H1 (cell line): ENCODE data around the gene CMIP. TPM values are rescaled to one million over a fixed set of nuclear protein-coding genes. Genes with fewer than 3 reads are reported as not detected.

Experiments used
- CTCF ChIA-PET: fragments of 300-600 bp; sonication (Branson Sonifier 250); formaldehyde crosslinking; loops from one replicate; lab custom pipeline; 2021; ENCODE audit not compliant: partially characterized antibody; lab: Charles Lee
- POLR2A ChIA-PET: fragments of 300-600 bp; sonication (Branson Sonifier 250); formaldehyde crosslinking; loops from one replicate; lab custom pipeline; 2021; ENCODE audit warnings: inconsistent platforms; ENCODE audit not compliant: partially characterized antibody; lab: Charles Lee
- DNase-seq, 2 experiments: peaks; one replicate each; pipeline versions ENCODE4 v3.0.0 to v3.0.0-alpha.2; 2010 to 2022; ENCODE audit warnings: low spot score in 2 of 2, low read depth in 1 of 2, mixed read lengths in 1 of 2
- FAIRE-seq: peaks from 2 replicates; lab custom pipeline; 2011; peaks lifted over from hg19 to GRCh38; lab: Jason Lieb, UNC
- H2AFZ ChIP-seq: 2 replicates; pipeline ENCODE4 v1.8.1; 2012; ENCODE audit warnings: low read length, inconsistent platforms
- H2AK5ac ChIP-seq: 2 replicates; pipeline ENCODE4 v1.6.1; 2013; ENCODE audit warnings: low read depth, low read length
- H2BK120ac ChIP-seq: replicated peaks from 2 replicates; pipeline ENCODE3; 2013; ENCODE audit warnings: low read depth, low read length, inconsistent platforms
- H2BK12ac ChIP-seq: 2 replicates; pipeline ENCODE4 v1.6.1; 2013; ENCODE audit warnings: low read depth, low read length
- H2BK15ac ChIP-seq: 2 replicates; pipeline ENCODE4 v1.6.1; 2013; ENCODE audit warnings: low read length
- H2BK20ac ChIP-seq: 2 replicates; pipeline ENCODE4 v1.6.1; 2013; ENCODE audit warnings: low read length
- H2BK5ac ChIP-seq: 2 replicates; pipeline ENCODE4 v1.6.1; 2013; ENCODE audit warnings: low read depth, low read length
- H3K14ac ChIP-seq: 2 replicates; pipeline ENCODE4 v1.6.1; 2013; ENCODE audit warnings: inconsistent platforms; ENCODE audit not compliant: insufficient read length
- H3K18ac ChIP-seq: 2 replicates; pipeline ENCODE4 v1.6.1; 2013; ENCODE audit warnings: low read length; ENCODE audit errors: extremely low read depth
- H3K23ac ChIP-seq: 2 replicates; pipeline ENCODE4 v1.6.1; 2013; ENCODE audit warnings: inconsistent platforms; ENCODE audit not compliant: insufficient read length
- H3K23me2 ChIP-seq: 2 replicates; pipeline ENCODE4 v1.6.1; 2013; ENCODE audit warnings: low read depth, low read length
- H3K27ac ChIP-seq: 2 replicates; pipeline ENCODE4 v1.6.1; 2011; ENCODE audit warnings: low read depth, low read length, inconsistent platforms
- H3K27me3 ChIP-seq, 4 experiments: replicated peaks in 1 of 4; 1 replicate in 1 of 4; 2 replicates in 3 of 4; pipeline versions ENCODE4 v1.6.1 to v1.8.1; 2011 to 2013; ENCODE audit warnings: low read length in 3 of 4, mild to moderate bottlenecking in 3 of 4, inconsistent platforms in 2 of 4, mixed read lengths in 2 of 4, moderate library complexity in 1 of 4; ENCODE audit not compliant: control insufficient read depth in 3 of 4, insufficient read depth in 3 of 4; ENCODE audit errors: extremely low read depth in 1 of 4
- H3K36me3 ChIP-seq, 4 experiments: 2 replicates each; pipeline versions ENCODE4 v1.6.1 to v1.8.1; 2011 to 2013; ENCODE audit warnings: mild to moderate bottlenecking in 4 of 4, low read length in 3 of 4, moderate library complexity in 2 of 4, control low read depth in 1 of 4, inconsistent platforms in 1 of 4; ENCODE audit not compliant: insufficient read depth in 4 of 4, control insufficient read depth in 2 of 4
- H3K4ac ChIP-seq: replicated peaks from 2 replicates; pipeline ENCODE3; 2013; ENCODE audit warnings: low read length, low read depth, mixed read lengths, inconsistent platforms; ENCODE audit not compliant: insufficient read length
- H3K4me1 ChIP-seq, 4 experiments: replicated peaks in 1 of 4; 1 replicate in 1 of 4; 2 replicates in 3 of 4; pipeline versions ENCODE4 v1.6.1 to v1.8.1; 2011 to 2013; ENCODE audit warnings: low read length in 3 of 4, inconsistent platforms in 2 of 4, mixed read lengths in 1 of 4; ENCODE audit not compliant: insufficient read depth in 4 of 4, control insufficient read depth in 3 of 4
- H3K4me2 ChIP-seq, 2 experiments: 2 replicates each; pipeline versions ENCODE4 v1.6.1 to v1.8.1; 2011 to 2013; ENCODE audit warnings: low read depth in 2 of 2, low read length in 2 of 2, control low read depth in 1 of 2, inconsistent platforms in 1 of 2, mild to moderate bottlenecking in 1 of 2; ENCODE audit not compliant: insufficient read depth in 1 of 2
- H3K4me3 ChIP-seq, 4 experiments: fragments of 200-600, 300-600 bp in 1 of 4; sonication (generic), shearing (Covaris generic), sonication (Bioruptor Twin) in 1 of 4; 2 replicates each; pipeline versions ENCODE4 v1.5.1 to v1.8.1; 2011 to 2016; ENCODE audit warnings: low read length in 4 of 4, low read depth in 3 of 4, control low read depth in 2 of 4, inconsistent platforms in 2 of 4, mild to moderate bottlenecking in 2 of 4, mixed read lengths in 1 of 4, moderate library complexity in 1 of 4; ENCODE audit not compliant: insufficient read depth in 2 of 4; ENCODE audit errors: extremely low read depth in 1 of 4
- H3K56ac ChIP-seq: replicated peaks from 2 replicates; pipeline ENCODE3; 2013; ENCODE audit warnings: low read depth, mild to moderate bottlenecking, mixed read lengths, low read length, inconsistent platforms; ENCODE audit not compliant: insufficient read length
- H3K79me1 ChIP-seq: 2 replicates; pipeline ENCODE4 v1.6.1; 2013; ENCODE audit warnings: low read depth, low read length, control low read depth
- H3K79me2 ChIP-seq, 2 experiments: 2 replicates each; pipeline versions ENCODE4 v1.6.1 to v1.8.1; 2012 to 2013; ENCODE audit warnings: low read length in 2 of 2, mild to moderate bottlenecking in 2 of 2, inconsistent platforms in 1 of 2; ENCODE audit not compliant: insufficient read depth in 2 of 2, control insufficient read depth in 1 of 2
- H3K9ac ChIP-seq, 4 experiments: replicated peaks in 1 of 4; 1 replicate in 1 of 4; 2 replicates in 3 of 4; pipeline versions ENCODE4 v1.6.1 to v1.8.1; 2011 to 2013; ENCODE audit warnings: low read depth in 3 of 4, low read length in 3 of 4, control low read depth in 2 of 4, mild to moderate bottlenecking in 2 of 4, moderate library complexity in 2 of 4, inconsistent platforms in 1 of 4; ENCODE audit errors: extremely low read depth in 1 of 4
- H3K9me3 ChIP-seq, 2 experiments: 2 replicates each; pipeline versions ENCODE4 v1.6.1 to v1.8.1; 2012 to 2013; ENCODE audit warnings: mild to moderate bottlenecking in 2 of 2, moderate library complexity in 2 of 2, control low read depth in 1 of 2, inconsistent platforms in 1 of 2, low read depth in 1 of 2, low read length in 1 of 2, mixed read lengths in 1 of 2; ENCODE audit not compliant: insufficient read depth in 2 of 2
- H4K20me1 ChIP-seq, 2 experiments: replicated peaks in 1 of 2; 2 replicates each; pipeline versions ENCODE3 to v1.8.1; 2011 to 2013; ENCODE audit warnings: inconsistent platforms in 2 of 2, low read length in 2 of 2, mild to moderate bottlenecking in 1 of 2; ENCODE audit not compliant: insufficient read depth in 2 of 2, control insufficient read depth in 1 of 2
- H4K5ac ChIP-seq: 2 replicates; pipeline ENCODE4 v1.6.1; 2013; ENCODE audit warnings: low read length, low read depth, mixed read lengths, inconsistent platforms; ENCODE audit not compliant: insufficient read length
- H4K8ac ChIP-seq: 2 replicates; pipeline ENCODE4 v1.8.0; 2013; ENCODE audit warnings: mild to moderate bottlenecking, moderate library complexity, low read length, inconsistent platforms; ENCODE audit not compliant: insufficient read depth; ENCODE audit errors: extremely low read depth
- H4K91ac ChIP-seq: replicated peaks from 2 replicates; pipeline ENCODE3; 2013; ENCODE audit warnings: low read length, mixed read lengths, inconsistent platforms; ENCODE audit not compliant: insufficient read length
- NRF1 ChIP-seq: IDR thresholded peaks from 2 replicates; pipeline ENCODE4 v1.6.1; 2011; ENCODE audit warnings: mild to moderate bottlenecking, low read depth, low read length, improper control_type of control experiment
- SP4 ChIP-seq: IDR thresholded peaks from 2 replicates; pipeline ENCODE4 v1.6.1; 2012; ENCODE audit warnings: low read length, inconsistent platforms
- WGBS, 2 experiments: shearing (Covaris generic) in 1 of 2; methylation state at CpG; one replicate each; pipeline versions ENCODE4 v1.1.6 to v1.1.7; 2013 to 2015; ENCODE audit warnings: low lambda C conversion rate in 2 of 2, mixed read lengths in 2 of 2, inconsistent platforms in 1 of 2, low coverage in 1 of 2, missing lambda C conversion rate in 1 of 2; ENCODE audit not compliant: insufficient replicate concordance in 2 of 2, insufficient coverage in 1 of 2, insufficient read length in 1 of 2; ENCODE audit errors: extremely low coverage in 1 of 2, missing lambda C conversion rate in 1 of 2; 5-methylcytosine and 5-hydroxymethylcytosine counted together
- polyA plus RNA-seq, 7 experiments: library from polyadenylated mRNA; depleted of rRNA in 3 of 7; stranded (reverse) in 5 of 7; unstranded in 2 of 7; fragments of >200 nt in 5 of 7; fragments of 200-250 nt in 2 of 7; gene quantifications; 1 replicate in 5 of 7; 2 replicates in 1 of 7; 4 replicates in 1 of 7; pipeline versions ENCODE4 v1.2.1 to v1.2.3, GENCODE V29; 2011 to 2013; ENCODE audit warnings: missing spikeins in 2 of 7, mixed read lengths in 2 of 7
- total RNA-seq: library from RNA; stranded (reverse); fragmentation: NEBNext Ultra II Directional; extraction: Animal tissue kit (Norgen Biotek cat#: 25700); gene quantifications from 2 replicates; pipeline ENCODE4 v1.2.1, GENCODE V29; 2021

CMIP gene
- total and polyA plus RNA-seq, 2 of the 8 experiments (the other 6 are each of a cell fraction or from before 2014, with no cell fraction given), result 7.9 to 53.2 TPM

GRCh38 chr16:81621496-81621895, 176.9 kb downstream of the CMIP start:
- Histone ChIP-seq H3K4ac (no peak overlapping the region), H2AK5ac (no peak overlapping the region), H4K8ac (no peak overlapping the region), H3K23ac (no peak overlapping the region), H2BK120ac (no peak overlapping the region), H3K27me3 (no peaks in the 10 kb centered on the region), H3K4me2 (no peak overlapping the region), H2AFZ (no peak overlapping the region), H3K14ac (no peak overlapping the region), H4K20me1 (peaks cover 0 to 9% of the 10 kb centered on the region in 2 experiments), H2BK15ac (no peak overlapping the region), H3K4me3 (no peak overlapping the region), H2BK20ac (no peak overlapping the region), H3K9ac (no peak overlapping the region), H4K5ac (no peak overlapping the region), H2BK5ac (no peak overlapping the region), H2BK12ac (no peak overlapping the region), H3K79me1 (peaks cover 8% of the 10 kb centered on the region; the same call in 1 of the 2 replicates), H3K36me3 (peaks cover 0 to 8% (median 0%) of the 10 kb centered on the region in 4 experiments; a peak in 2 of 8 replicates), H3K79me2 (peaks cover 0 to 6% of the 10 kb centered on the region in 2 experiments; a peak in 1 of 4 replicates), H3K56ac (no peak overlapping the region), H3K4me1 (peaks cover 0 to 3% (median 2%) of the 10 kb centered on the region in 4 experiments; a peak in 3 of 7 replicates), H4K91ac (no peak overlapping the region), H3K9me3 (no peaks in the 10 kb centered on the region), H3K27ac (no peak overlapping the region), H3K18ac (no peak overlapping the region), H3K23me2 (peaks cover 5% of the 10 kb centered on the region; the same call in 1 of the 2 replicates)
- no peak for FAIRE-seq
- DNase-seq, result no peak
- ChIA-PET CTCF (interaction anchor here (0.6 to 11.1 kb wide), 25 partner anchors 10 to 257 kb away, joined by 3 to 134 read pairs (median 5); no protein-coding TSS in a partner anchor), POLR2A (interaction anchor here (0.7 to 3.3 kb wide), 5 partner anchors 9 to 75 kb away, joined by 3 to 14 read pairs (median 3); no protein-coding TSS in a partner anchor)
- TF ChIP-seq SP4 (no peak), NRF1 (no peak)
- 87% methylated on average over 8 of the region's 8 CpGs; no CpG with 5 or more reads in 1 of the 2 experiments for WGBS, 2 experiments
